ENCODE data around the gene OSBPL2. TPM values are rescaled to one million over a fixed set of nuclear protein-coding genes. Genes with fewer than 3 reads are reported as not detected.
A peak's percentile ranks its signal among the peaks of the same experiment; 100 is the strongest.

Gene OSBPL2
- total RNA-seq, 2 donors from 2014 or later, result 46.7 to 50.3 TPM

- H3K9me3 ChIP-seq (ENCODE audit: control insufficient read depth, low read length), result no peaks in the 10 kb centered on the region
- peaks cover 4% of the 10 kb centered on the region for H3K4me1 ChIP-seq (ENCODE audit: control insufficient read depth, insufficient read depth, low read length)
- Mint-ChIP-seq H3K36me3 (ENCODE audit: low read depth) (no peaks in the 10 kb centered on the region), H3K4me1 (peaks cover 3% of the 10 kb centered on the region), H3K27me3 (ENCODE audit: insufficient read depth) (peaks cover 75% of the 10 kb centered on the region), H3K4me3 (peak within 1 kb of the TSS; percentile 37), H3K27ac (no peak within 1 kb of the TSS), H3K9me3 (no peaks in the 10 kb centered on the region)
- peaks cover 86% of the 10 kb centered on the region for H3K27me3 ChIP-seq (ENCODE audit: control insufficient read depth, insufficient read depth, low read length, poor library complexity, severe bottlenecking)
- DNase-seq, result peak; percentile 94
- WGBS, 2 experiments (ENCODE audit: insufficient coverage in 1 of 2, insufficient read length in 1 of 2), result 1% methylated on average over 20 to 84 of the region's 84 CpGs
- TF ChIP-seq, protein P1, sequence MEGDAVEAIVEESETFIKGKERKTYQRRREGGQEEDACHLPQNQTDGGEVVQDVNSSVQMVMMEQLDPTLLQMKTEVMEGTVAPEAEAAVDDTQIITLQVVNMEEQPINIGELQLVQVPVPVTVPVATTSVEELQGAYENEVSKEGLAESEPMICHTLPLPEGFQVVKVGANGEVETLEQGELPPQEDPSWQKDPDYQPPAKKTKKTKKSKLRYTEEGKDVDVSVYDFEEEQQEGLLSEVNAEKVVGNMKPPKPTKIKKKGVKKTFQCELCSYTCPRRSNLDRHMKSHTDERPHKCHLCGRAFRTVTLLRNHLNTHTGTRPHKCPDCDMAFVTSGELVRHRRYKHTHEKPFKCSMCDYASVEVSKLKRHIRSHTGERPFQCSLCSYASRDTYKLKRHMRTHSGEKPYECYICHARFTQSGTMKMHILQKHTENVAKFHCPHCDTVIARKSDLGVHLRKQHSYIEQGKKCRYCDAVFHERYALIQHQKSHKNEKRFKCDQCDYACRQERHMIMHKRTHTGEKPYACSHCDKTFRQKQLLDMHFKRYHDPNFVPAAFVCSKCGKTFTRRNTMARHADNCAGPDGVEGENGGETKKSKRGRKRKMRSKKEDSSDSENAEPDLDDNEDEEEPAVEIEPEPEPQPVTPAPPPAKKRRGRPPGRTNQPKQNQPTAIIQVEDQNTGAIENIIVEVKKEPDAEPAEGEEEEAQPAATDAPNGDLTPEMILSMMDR (conservative IDR thresholded peaks at IDR 0.05), result no peak
- H3K9ac ChIP-seq (ENCODE audit: extremely low read depth, low read length, poor library complexity, severe bottlenecking), result no peak within 1 kb of the TSS
- no peaks in the 10 kb centered on the region for H3K36me3 ChIP-seq (ENCODE audit: control insufficient read depth, insufficient read depth, low read length)
- H3K27ac ChIP-seq (ENCODE audit: low read depth, low read length), result no peak within 1 kb of the TSS
- no peak within 1 kb of the TSS for H3K4me3 ChIP-seq (ENCODE audit: low read length)
These were observed 18.2 kb upstream of the OSBPL2 start, which contains the start of gene HRH3 for GRCh38 chr20:62219992-62220665. HRH3 (minus strand) TSS chr20:62220278; CDS start chr20:62219970, 308 bp downstream.

DNA sequence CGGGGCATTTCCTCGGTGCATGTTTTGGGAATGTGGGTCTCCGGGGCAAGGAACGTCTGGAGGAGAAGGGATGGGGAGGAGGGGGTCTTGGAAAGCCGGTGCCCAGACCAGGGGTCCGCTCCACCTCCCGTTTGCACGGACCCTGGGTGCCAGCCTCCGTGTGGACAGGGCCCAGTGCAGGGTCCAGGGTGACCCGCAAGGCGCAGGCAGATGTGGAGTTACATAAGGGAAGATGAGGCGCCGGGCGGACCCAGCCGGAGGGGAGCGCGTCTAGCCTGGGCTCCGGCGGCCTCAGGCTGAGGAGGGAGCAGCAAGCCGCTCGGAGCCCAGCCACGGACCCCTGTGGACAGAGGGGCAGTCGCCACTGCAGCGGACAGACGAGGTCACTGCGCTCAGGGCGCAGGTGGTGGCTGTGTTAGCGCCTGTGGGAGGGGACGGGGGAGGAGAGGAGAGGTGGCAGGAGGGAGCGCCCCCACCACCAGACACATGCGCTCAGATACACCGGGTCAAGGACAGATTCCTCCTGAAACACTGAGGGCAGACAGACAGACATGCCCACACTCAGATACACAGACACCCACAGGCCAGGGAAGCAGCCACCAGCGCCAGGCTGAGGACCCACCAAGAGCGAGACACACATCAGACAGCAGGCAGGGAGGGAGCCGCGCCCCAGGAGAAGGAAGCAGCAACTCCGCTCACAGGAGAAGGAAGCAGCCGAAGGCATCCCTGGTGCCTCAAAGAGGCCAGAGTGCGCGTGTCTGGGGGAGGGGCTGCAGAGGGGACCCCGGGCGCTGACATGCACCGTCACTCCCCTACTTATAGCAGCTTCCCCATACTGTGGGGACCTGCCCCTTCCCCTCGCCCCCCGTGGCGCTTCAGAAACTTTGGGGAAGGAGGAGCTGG is 17.4 kb upstream of the OSBPL2 start:
- H3K9me3 ChIP-seq (ENCODE audit: control insufficient read depth, low read length), result no peaks in the 10 kb centered on the region
- Mint-ChIP-seq H3K36me3 (ENCODE audit: low read depth) (no peaks in the 10 kb centered on the region), H3K4me3 (peak overlapping the region; percentile 30), H3K4me1 (peaks cover 3% of the 10 kb centered on the region), H3K27ac (no peak overlapping the region), H3K27me3 (ENCODE audit: insufficient read depth) (peaks cover 78% of the 10 kb centered on the region), H3K9me3 (no peaks in the 10 kb centered on the region)
- H3K9ac ChIP-seq (ENCODE audit: extremely low read depth, low read length, poor library complexity, severe bottlenecking), result no peak overlapping the region
- DNase-seq, result peak; percentile 72
- no peaks in the 10 kb centered on the region for H3K36me3 ChIP-seq (ENCODE audit: control insufficient read depth, insufficient read depth, low read length)
- H3K4me3 ChIP-seq (ENCODE audit: low read length), result no peak overlapping the region
- peaks cover 4% of the 10 kb centered on the region for H3K4me1 ChIP-seq (ENCODE audit: control insufficient read depth, insufficient read depth, low read length)
- WGBS, 2 experiments (ENCODE audit: insufficient coverage in 1 of 2, insufficient read length in 1 of 2), result 5 to 8% methylated on average over 24 to 45 of the region's 46 CpGs
- peaks cover 87% of the 10 kb centered on the region for H3K27me3 ChIP-seq (ENCODE audit: control insufficient read depth, insufficient read depth, low read length, poor library complexity, severe bottlenecking)
- no peak overlapping the region for H3K27ac ChIP-seq (ENCODE audit: low read depth, low read length)
- TF ChIP-seq, protein P1 (conservative IDR thresholded peaks at IDR 0.05), result no peak

DNA sequence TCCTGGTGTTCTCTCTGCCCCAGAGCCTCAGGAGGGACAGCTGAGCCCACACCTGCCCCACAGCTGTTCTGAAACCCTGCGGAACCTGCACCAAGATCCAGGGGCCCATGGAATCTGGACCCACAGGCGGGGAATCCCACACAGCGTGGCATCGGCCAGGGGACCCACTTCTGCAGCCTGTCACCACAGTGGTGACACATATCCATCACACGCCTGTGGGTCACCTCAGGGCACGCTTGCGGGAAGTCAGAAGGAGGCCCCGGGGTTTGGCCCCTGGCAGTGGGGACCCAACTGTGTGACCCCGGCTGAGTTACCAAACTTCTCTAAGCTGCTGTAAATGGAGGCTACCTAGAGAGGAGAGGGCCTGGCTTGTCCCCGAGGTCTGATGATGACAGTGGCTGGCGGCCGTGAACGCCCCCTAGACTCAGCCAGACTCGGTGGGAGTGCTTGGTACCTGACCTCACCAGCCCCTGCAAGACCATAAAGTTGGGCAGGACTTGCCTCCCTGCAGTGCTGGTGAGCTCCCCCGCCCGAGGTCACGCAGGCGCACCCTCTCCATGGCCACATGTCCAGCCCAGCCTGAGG is 16.0 kb upstream of the OSBPL2 start:
- H3K4me3 Mint-ChIP-seq, result no peak overlapping the region
- TF ChIP-seq, protein P1 (conservative IDR thresholded peaks at IDR 0.05), result no peak
- no peaks in the 10 kb centered on the region for H3K9me3 ChIP-seq (ENCODE audit: control insufficient read depth, low read length)
- H3K9ac ChIP-seq (ENCODE audit: extremely low read depth, low read length, poor library complexity, severe bottlenecking), result no peak overlapping the region
- H3K4me3 ChIP-seq (ENCODE audit: low read length), result no peak overlapping the region
- H3K36me3 Mint-ChIP-seq (ENCODE audit: low read depth), result no peaks in the 10 kb centered on the region
- no peak overlapping the region for H3K27ac ChIP-seq (ENCODE audit: low read depth, low read length)
- H3K4me1 ChIP-seq (ENCODE audit: control insufficient read depth, insufficient read depth, low read length), result peaks cover 4% of the 10 kb centered on the region
- no peaks in the 10 kb centered on the region for H3K36me3 ChIP-seq (ENCODE audit: control insufficient read depth, insufficient read depth, low read length)
- H3K27me3 Mint-ChIP-seq (ENCODE audit: insufficient read depth), result peaks cover 74% of the 10 kb centered on the region
- DNase-seq, result no peak
- H3K4me1 Mint-ChIP-seq, result peaks cover 3% of the 10 kb centered on the region
- 84 to 87% methylated on average over 15 to 18 of the region's 18 CpGs for WGBS, 2 experiments (ENCODE audit: insufficient coverage in 1 of 2, insufficient read length in 1 of 2)
- H3K27ac Mint-ChIP-seq, result no peak overlapping the region
- H3K9me3 Mint-ChIP-seq, result no peaks in the 10 kb centered on the region
- peaks cover 86% of the 10 kb centered on the region for H3K27me3 ChIP-seq (ENCODE audit: control insufficient read depth, insufficient read depth, low read length, poor library complexity, severe bottlenecking)
